Tibial nerve (tissue), 3 donors: ENCODE data around the gene GPR180.

Experiments used
- POLR2A ChIP-seq, 2 donors: fragments of 450-650 bp; IDR thresholded peaks; one replicate each; pipeline ENCODE4 v1.6.1; 2017; ENCODE audit warnings: antibody characterized with exemption in 2 of 2, mild to moderate bottlenecking in 2 of 2, moderate library complexity in 2 of 2
- TF ChIP-seq, protein P1 (sequence below), 5 experiments: fragments of 200-600 bp in 3 of 5; fragments of 450-650 bp in 2 of 5; sonication (generic) in 3 of 5; IDR thresholded peaks; one replicate each; pipeline ENCODE4 v1.5.1; 2016 to 2019; ENCODE audit warnings: antibody characterized with exemption in 5 of 5, mild to moderate bottlenecking in 3 of 5, moderate library complexity in 2 of 5

DNA sequence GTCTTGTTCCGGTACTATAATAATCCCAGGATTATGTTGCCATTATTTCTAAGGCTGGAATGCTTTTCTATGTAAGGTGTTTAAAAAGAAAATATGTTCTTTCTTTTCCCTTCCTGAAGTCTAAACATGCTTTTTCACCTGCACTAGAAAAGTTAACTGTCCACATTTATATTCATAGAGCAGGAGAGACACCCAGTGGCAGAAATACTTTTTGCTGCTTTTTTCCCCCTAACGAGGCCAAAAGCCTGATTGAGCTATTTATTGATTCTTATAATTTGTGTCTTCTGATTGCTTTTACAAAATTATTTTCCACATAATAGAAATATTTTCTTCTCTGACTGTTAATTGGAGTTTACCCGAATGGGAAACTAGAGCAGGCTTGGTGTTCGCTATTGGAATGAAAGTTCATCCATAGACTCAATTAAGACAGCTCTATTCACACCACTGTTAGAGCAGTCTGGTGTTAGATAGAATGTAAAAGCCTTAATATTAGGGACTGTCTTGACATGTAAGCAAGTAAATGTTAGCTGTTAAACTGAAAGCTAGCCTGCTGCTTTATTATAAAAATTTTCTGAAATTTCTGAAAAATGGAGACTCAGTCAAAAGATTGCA, 15.8 kb downstream of the GPR180 start:
- TF ChIP-seq, protein P1, sequence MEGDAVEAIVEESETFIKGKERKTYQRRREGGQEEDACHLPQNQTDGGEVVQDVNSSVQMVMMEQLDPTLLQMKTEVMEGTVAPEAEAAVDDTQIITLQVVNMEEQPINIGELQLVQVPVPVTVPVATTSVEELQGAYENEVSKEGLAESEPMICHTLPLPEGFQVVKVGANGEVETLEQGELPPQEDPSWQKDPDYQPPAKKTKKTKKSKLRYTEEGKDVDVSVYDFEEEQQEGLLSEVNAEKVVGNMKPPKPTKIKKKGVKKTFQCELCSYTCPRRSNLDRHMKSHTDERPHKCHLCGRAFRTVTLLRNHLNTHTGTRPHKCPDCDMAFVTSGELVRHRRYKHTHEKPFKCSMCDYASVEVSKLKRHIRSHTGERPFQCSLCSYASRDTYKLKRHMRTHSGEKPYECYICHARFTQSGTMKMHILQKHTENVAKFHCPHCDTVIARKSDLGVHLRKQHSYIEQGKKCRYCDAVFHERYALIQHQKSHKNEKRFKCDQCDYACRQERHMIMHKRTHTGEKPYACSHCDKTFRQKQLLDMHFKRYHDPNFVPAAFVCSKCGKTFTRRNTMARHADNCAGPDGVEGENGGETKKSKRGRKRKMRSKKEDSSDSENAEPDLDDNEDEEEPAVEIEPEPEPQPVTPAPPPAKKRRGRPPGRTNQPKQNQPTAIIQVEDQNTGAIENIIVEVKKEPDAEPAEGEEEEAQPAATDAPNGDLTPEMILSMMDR (IDR thresholded peaks at IDR 0.05) = peak; percentile 48 to 68 (median 56)
- no peak for TF ChIP-seq POLR2A (IDR thresholded peaks at IDR 0.05)
